NAMALWA (cell line): ENCODE results near the gene KRTAP10-10.
"Not testable (repeated sequence)": the region's sequence is repeated elsewhere in the genome, so short reads cannot be mapped to it uniquely, and the experiment has no call there.

Experiments
- DNase-seq: peaks from one replicate; pipeline ENCODE4 v3.0.0-alpha.2; 2015; ENCODE audit warnings: low spot score

KRTAP10-10 gene

DNA sequence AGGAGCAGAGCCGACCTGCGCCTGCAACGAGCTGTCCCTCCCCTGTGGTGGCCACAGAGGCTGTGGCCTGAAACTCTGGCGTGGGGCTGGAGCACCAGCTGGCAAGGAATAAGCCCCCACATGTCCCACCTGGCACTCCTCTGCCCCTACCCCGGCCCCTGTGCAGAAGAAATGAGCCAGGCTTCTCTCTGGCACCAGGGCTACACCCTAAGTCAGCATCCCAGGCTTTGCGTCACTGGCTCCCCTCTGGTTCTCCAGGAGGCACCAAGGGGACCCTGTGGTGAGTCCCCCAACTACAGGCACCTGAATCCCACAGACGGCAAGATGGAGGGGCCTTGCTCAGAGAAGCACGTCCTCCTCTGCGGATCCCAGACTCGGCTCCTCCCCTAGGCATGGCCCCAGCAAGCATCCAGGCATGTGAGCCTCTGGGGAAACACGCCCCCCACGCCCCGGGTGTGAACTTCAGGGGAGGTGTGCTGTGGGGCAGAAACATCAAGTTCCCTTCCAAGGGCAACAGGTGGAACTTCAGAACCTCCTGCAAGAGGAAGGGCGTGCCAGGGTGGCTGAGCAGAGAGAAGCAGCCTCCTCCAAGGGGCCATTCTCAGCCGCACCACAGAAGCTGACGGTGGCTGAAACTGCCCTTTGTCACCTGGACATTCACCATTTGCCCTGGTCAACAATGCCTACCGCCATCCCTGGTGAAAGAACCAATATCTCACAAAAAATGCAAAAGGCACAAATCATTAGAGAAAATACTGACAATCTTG lies 33.9 kb upstream of the KRTAP10-10 start:
- no peak for DNase-seq

DNA sequence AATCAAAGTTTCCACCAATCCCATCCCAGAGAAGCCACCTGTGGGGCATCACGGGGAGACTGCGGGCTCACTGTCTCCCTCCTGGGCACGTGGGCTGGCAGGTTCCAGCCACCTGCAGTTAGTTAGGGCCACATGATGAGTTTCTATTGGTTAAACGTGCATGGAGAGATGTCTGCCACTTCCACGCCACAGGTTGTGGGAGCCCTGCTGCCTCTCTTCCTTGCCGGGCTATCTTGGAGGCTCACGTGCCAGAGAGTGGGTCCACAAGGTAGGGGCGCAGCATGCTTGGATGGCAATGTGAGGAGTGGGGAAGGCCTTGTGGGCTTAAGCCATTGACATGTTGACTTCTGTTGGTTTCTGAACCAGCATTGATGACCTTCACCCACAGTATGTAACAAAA lies 33.2 kb upstream of the KRTAP10-10 start:
- DNase-seq, result no peak

DNA sequence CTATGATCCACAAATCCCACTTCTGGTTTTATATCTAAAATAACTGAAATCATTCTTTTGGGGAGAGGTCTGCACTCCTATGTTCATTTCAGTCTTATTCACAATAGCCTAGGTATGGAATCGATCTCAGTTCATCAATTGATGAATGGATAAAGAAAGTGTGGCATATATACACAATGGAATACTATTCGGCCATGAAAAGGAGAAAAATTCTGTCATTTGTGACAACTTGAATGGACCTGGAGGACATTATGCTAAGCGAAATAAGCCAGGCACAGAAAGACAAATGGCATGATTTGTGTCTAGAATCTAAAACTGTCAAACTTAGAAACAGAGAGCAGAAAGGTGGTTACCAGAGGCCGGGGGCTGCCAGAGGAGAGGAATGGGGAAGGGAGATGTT lies 30.7 kb upstream of the KRTAP10-10 start:
- no peak for DNase-seq

DNA sequence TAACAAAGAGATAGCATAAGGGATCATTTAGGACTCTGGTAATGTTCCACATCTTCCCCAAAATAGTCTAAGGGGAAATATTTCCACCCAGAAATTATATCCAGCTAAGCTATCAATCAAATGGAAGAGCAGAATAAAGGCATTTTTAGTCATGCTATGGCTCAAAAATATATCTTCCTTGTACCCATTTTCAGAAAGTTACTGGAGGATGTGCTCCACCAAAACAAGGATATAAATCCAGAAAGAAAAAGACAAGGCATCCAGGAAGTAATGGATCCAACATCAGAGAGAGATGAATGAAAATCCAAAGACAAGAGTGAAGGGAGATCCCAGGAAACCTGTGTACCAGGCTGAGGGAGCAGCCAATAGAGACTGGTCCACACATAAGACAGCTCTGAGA lies 28.0 kb upstream of the KRTAP10-10 start:
- DNase-seq, result no peak

DNA sequence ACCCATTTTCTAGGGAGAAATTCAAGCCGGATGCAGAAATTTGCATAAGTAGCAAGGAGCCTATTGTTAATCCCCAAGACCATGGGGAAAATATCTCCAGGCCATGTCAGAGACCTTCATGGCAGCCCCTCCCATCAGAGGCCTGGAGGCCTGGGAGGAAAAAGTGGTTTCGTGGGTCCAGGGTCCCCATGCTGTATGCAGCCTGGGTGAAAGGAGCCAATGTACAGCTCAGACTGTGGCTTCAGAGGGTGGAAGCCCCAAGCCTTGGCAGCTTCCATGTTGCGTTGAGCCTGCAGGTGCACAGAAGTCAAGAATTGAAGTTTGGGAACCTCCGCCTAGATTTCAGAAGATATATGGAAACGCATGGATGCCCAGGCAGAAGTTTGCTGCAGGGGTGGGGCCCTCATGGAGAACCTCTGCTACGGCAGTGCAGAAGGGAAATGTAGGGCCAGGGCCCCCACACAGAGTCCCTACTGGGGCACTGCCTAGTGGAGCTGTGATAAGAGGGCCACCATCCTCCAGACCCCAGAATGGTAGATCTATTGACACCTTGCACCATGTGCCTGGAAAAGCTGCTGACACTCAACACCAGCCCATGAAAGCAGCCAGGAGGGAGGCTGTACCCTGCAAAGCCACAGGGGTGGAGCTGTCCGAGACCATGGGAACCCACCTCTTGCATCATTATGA lies 26.9 kb upstream of the KRTAP10-10 start:
- DNase-seq, result not testable (repeated sequence)

DNA sequence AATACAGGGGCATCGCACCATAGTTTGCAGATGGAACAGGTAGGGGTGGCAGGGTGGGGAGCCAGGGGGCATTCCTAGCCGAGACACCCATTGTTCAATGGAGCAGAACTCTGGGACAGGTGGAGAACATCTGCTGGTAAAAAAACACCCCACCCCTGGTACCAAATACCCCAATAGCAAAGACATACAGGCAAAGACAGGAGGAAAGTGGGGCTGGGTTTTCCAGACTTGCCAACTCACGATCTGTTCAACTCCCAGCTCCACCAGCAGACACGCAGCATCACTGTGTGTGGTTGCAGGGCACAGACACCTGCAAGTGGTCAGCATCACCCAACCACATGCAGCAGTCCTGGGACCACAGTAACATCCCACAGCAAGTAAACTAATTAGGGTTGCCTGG lies 25.6 kb upstream of the KRTAP10-10 start:
- DNase-seq, result no peak

DNA sequence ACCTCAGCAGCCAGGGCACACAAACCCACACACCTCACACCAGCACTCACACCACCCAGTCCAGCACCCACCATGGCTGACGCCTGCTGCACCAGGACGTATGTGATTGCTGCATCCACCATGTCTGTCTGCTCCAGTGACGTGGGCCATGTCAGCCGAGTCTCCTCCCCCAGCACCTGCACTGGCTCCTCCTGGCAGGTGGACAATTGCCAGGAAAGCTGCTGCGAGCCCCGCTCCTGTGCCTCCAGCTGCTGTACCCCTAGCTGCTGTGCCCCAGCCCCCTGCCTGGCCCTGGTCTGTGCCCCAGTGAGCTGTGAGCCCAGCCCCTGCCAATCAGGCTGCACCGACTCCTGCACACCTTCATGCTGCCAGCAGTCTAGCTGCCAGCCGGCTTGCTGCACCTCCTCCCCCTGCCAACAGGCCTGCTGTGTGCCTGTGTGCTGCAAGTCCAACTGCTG lies 25.1 kb upstream of the KRTAP10-10 start, which contains the start of gene KRTAP10-8:
Gene KRTAP10-8 (plus strand): TSS at position 51 of the 458 bp plus-strand sequence. CDS start 22 bp downstream, at position 73.
- DNase-seq, result no peak

DNA sequence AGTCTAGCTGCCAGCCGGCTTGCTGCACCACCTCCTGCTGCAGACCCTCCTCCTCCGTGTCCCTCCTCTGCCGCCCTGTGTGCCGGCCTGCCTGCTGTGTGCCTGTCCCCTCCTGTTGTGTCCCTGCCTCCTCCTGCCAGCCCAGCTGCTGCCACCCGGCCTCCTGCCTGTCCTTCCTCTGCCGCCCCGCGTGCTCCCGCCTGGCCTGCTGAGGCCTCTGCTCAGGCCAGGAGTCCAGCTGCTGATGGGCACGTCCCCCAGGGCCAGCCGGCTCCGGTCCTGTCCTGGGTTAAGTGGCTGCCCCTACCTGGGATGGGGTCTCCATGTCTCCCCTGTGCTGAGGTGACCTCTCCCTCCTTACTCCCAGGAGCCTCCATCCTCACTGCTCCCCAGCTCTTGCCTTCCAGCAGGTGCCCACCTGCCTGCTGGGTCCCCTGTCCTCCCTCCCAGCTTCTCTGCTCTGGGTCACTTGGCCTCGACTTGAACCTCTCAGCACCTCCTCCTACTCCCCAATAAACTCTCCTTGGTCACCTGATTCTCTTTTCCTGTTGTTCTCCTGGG lies 24.4 kb upstream of the KRTAP10-10 start:
- DNase-seq, result no peak

DNA sequence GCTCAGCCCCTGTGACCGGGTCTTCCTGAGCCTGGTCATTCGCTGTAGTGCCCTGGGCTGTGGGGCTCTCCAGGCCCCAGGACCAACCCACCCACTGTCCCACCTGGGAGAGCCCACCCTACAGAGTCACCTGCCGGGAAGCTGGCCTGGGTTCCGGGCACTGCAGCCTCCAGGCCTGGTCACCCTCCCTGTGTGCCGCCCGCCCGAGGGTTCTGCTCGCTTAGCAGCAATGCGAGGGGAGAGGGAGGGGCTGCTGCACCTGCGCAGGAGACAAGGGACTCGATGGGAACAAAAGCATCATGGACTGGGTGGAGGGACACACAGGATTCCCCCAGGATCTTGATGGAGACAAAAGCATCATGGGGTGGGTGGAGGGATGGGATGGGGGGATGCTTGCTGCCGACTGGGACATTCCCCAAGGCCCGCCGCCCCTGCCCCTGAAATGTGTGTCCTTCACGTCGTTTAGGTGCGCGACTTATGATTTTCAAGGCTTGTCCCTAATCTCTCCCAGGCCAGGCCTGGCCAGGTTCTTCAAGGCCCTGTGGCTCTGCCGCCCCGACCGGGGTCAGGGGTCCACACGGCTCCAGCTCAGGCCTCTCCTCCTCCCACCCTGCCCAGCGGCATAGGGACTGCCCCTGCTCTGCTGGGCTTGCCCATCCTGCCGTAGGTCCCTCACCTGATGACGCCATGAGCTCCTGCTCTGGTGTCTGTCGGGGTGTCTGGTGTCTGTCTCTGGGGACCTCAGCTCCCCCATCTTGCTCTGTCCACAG lies 23.6 kb upstream of the KRTAP10-10 start:
- DNase-seq, result no peak

DNA sequence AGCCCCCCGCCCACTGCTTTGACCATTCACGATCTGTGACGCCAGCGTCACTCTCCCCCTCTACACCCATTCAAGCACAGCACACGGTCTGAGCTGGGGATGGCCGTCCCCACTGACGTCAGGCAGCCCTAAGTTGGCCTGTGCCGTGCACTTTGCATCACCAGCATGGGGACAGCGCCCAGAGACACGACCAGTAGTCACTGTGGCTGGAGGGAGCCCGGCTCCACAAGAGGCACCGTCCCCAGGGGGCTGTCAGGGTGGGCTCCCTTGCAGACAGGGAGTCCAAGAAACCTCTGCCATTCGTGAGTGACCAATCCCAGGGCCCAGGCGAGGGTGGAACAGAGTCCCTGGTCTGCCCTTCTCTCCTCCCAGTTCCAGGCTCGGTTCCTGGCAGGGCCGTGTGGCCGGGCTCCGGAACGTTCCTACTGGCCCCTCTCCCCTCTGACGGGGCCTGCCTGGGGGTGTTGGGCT lies 23.0 kb upstream of the KRTAP10-10 start:
- no peak for DNase-seq

DNA sequence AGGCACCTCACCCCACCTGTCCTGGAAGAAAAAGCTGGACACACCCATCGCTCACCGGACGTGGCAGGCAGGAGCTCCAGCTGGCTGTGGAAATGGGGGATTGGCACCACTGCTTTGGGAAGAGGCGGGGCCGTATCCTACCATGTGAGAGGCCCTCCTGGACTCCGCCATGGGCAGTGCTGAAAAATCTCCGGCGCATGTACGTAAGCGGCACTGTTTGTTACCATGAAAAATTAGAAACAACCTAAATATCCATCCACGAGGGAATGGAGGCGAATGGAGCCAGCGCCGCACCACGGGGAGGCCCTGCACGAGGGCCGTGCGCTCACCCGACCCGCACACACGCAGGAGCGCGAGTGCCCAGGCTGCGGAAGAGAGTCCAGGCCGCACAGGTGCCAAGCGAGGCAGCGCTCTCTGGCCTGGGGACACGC lies 22.2 kb upstream of the KRTAP10-10 start:
- DNase-seq, result no peak

DNA sequence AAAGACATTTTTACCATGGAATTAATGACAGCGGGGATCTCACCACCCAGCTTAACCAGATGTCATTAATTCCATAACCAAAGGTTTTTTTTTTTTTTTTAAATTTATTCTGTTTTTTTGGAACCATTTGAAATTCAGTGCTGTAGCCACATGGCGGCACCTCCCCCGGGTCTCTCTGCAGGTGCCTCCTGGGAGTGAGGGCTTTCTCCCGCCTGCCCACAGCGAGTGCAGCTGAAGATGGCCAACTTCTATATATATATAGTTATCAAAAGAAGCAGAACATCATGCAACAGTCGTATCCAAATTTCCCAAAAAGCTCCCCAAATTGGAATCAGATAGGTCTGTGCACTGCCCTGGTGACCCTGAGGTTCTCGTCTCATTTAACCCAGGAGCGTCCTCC lies 21.7 kb upstream of the KRTAP10-10 start:
- no peak for DNase-seq

DNA sequence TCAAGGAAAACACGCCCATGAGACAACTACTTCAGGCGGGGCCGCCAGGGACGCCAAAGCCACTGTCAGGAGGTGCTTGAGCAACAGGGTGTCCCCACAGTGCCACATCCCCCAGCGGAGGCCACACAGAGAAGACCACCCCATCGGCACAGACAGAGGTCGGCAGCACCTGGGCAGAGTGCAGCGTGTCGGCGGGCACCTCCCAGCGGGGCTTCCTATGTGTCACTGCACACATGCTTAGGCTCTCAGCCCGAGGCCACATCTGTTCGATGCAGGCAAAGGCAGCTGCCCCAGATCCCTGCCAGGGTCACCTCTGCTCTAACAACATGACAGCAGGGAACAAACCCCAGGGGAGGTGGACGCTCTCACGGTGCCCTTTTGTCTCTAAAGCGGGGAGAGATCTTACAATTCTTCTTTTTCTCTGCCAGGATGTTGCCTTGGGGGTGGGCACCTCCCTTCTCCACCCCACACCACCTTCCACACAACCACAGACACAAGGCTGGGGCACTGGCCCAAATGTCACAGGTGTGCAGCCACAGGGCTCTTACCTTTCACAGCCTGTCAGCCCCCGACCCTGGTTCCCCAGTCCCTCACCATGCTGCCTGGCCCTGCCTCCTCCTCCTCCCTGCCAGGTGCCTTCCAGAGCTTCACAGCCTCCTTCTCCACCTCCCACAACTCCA lies 21.1 kb upstream of the KRTAP10-10 start:
- DNase-seq, result no peak

DNA sequence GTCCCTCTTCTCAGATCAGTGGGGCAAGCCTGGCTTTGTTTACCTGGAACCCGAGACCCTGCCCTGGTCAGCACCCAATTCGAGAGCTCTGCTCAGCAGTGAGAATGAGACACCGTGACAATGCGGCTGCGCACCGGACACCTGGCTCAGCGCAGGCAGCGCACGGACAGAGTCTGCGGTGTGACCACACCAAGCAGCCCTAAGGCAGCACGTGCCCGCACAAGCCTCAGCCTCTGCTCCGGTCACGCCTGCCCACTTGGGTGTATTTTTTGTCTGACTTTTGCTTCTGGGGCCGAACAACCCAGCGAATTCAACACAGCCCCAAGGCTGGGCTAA lies 20.6 kb upstream of the KRTAP10-10 start:
- no peak for DNase-seq

DNA sequence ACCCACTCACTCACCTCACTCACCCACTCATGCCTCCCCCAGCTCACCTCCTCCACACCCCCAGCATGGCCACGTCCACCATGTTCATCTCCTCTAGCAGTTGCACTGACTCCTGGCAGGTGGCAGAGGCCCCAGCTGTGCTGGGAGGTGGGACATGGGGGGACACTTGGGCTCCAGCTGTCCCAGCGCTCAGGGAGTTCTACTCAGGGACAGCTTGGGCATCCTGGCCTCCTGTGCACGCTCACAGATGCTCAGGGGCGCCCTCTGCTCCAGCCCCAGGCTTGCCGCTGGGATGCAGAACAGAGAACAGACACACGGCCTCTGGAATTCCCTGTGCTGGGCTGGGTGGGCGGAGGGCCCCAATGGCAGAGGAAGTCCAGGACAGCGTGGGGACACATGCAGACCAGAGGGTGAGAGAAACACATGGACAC lies 20.1 kb upstream of the KRTAP10-10 start:
- no peak for DNase-seq

DNA sequence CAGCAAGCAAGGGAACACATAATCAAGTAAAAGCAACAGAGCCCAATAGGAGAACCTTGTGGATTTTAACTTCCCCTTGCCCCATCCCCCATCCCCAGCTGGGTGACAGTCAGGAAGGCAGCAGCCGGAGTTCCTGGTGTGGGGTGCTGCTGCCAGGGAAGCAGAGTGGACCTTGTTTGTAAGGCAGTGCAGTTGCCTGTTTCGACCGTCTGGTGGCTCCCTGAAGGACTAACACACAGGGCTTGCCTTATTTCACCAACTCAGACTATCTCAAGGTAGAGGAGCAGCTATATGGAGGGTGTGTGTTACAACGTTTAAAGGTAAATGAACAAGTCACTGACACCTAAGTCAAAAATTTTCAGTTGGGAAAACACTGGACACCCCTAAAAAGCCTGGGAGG lies 18.7 kb upstream of the KRTAP10-10 start:
- DNase-seq, result no peak

DNA sequence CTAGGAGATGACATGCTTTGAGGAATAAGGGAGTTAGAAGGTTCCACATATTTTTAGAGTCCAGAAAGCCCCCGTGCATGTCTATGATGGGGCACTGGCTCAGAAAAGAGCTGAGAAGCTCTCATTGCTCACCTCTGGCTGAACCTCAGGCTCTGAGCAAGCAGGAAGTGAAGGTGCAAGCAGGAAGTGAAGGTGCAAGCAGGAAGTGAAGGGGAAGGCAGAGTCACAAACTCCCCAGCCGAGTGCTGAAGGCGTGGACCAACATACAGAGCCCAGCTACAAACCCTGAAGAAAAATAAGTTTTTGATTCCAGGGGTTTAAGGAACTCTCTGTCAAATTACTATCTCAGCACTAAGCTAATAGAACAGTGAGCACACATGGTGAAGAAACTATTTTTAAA lies 18.2 kb upstream of the KRTAP10-10 start:
- no peak for DNase-seq

DNA sequence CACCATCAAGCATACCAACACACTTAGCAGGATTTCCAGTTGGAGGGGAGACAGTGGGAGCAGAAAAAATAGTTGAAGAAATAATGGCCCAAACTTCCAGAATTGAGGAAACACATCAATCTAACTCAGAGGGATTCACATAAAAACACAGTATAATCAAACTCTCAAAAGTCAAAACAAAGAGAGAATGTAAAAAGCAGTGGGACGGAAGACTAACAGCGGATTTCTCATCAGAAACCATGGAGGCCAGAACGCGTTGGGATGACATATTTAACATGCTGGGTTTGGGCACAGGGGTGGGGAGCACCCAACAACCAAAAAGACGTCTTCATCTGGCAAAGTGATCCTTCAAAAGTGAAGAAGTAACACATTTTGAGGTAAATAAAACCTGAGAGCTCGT lies 17.3 kb upstream of the KRTAP10-10 start:
- no peak for DNase-seq

DNA sequence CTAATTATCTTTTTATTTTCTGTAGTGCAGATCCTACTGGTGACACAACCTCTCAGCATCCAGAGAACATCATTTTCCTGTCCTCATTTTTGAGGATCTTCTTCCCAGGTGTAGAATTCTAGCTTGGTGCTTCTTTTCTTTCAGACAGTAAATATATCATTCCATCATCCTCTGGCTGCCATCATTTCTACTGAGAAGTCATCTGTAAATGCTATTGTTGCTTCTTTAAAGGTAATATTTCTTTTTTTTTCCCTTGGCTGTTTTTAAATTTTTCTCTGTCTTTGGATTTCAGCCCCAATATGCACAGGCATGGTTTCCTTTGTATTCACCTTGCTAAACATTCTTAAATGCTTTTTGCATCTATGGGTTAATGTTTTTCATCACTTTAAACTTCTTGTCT lies 13.6 kb upstream of the KRTAP10-10 start:
- no peak for DNase-seq

DNA sequence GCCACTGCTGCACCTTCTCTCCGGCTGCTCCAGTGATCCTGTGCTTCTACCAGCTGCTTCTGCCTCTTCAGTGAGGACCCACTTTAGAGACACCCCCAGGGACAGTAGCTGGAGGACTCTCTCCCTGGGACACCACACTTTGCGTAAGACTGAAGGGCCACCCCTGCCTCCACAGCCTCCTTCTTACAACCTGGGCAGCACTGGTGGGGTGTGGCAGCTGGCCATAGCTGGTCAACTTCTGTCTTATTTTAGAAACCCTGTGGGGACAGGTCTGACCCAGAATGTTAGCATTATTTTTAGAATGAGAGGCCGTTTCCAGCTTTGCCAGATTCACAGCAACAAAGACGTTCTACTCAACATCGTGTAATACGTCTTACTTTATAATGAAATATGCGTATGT lies 11.4 kb upstream of the KRTAP10-10 start:
- no peak for DNase-seq

DNA sequence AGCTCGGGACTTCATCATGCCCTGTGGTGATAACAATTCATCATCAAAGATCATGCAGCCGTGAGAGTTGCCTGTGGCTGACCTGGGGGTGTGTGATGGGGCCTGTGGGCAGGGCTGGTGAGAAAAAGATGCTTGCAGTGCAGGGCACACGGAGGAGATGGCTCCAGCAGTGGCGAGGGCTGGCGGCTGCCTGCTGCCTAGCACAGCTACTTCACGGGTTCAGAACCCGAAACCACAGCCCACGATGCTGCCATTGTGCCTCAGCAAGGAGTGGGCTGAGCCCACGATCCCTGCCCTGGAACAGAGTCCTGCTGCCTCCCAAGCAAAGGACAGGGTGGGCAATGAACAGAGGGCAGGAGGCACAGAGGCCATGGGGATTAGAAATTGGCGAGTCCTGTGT lies 10.9 kb upstream of the KRTAP10-10 start:
- no peak for DNase-seq

DNA sequence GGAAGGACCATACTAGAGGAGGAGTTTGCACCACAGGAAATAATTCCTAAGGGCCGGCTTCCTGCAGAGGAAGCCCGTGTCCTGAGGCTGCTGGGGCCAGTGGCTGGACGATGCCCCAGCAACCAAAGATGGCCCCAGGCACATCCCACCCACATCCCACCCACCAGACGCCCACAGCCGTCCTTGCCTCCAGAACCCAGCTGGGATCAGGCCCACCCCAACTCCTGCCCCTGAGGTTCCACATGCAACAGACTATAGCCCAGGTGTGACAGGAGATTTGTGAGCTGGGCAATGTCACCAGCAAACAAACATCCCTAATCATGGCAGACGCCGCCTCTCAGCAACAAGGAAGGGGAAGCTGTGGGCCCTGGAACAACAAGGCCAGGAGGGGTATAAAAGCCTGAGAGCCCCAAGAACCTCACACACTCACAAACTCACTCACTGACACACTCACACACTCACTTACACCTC lies 10.4 kb upstream of the KRTAP10-10 start, which contains the start of gene KRTAP10-9:
Gene KRTAP10-9 (plus strand): TSS at position 421 of the 471 bp plus-strand sequence. CDS start 79 bp downstream, outside the sequence.
- no peak for DNase-seq
